Thyroid gland (tissue), 4 donors: ENCODE measurements around the gene MAML3. TPM values are rescaled to one million over a fixed set of nuclear protein-coding genes. Genes with fewer than 3 reads are reported as not detected.

Experiments used
- DNase-seq, 2 donors: peaks; one replicate each; pipeline ENCODE4 v3.0.0-alpha.2; 2019
- H3K27ac ChIP-seq, 3 donors: fragments of 200-600 bp; sonication (generic); 1 replicate in 2 of 3; 2 replicates in 1 of 3; pipeline ENCODE4 v1.5.1; 2016 to 2019; ENCODE audit warnings: mild to moderate bottlenecking in 1 of 3, moderate library complexity in 1 of 3
- H3K27me3 ChIP-seq: fragments of 200-600 bp; sonication (generic); one replicate; pipeline ENCODE4 v1.5.1; 2019
- H3K36me3 ChIP-seq, 2 donors: fragments of 200-600 bp; sonication (generic); one replicate each; pipeline ENCODE4 v1.5.1; 2016 to 2019
- H3K4me1 ChIP-seq, 2 donors: fragments of 200-600 bp; sonication (generic); one replicate each; pipeline ENCODE4 v1.5.1; 2017 to 2019
- H3K4me3 ChIP-seq, 3 donors: fragments of 200-600 bp; sonication (generic); replicated peaks in 1 of 3; 1 replicate in 2 of 3; 2 replicates in 1 of 3; pipeline ENCODE4 v1.5.1; 2016; ENCODE audit warnings: mild to moderate bottlenecking in 1 of 3
- H3K9me3 ChIP-seq: fragments of 200-600 bp; sonication (generic); one replicate; pipeline ENCODE4 v1.5.1; 2017
- CTCF ChIP-seq, 6 experiments: fragments of 200-600 bp in 3 of 6; fragments of 450-650 bp in 3 of 6; sonication (generic) in 3 of 6; IDR thresholded peaks; one replicate each; pipeline ENCODE4 v1.5.1; 2016 to 2019; ENCODE audit warnings: antibody characterized with exemption in 6 of 6, mild to moderate bottlenecking in 2 of 6, inconsistent platforms in 1 of 6, moderate library complexity in 1 of 6
- POLR2A ChIP-seq, 2 donors: fragments of 450-650 bp; IDR thresholded peaks; one replicate each; pipeline ENCODE4 v1.6.1; 2017; ENCODE audit warnings: antibody characterized with exemption in 2 of 2, mild to moderate bottlenecking in 2 of 2, moderate library complexity in 1 of 2
- WGBS, 2 donors: methylation state at CpG; one replicate each; pipeline ENCODE4 v1.1.5; 2017; 5-methylcytosine and 5-hydroxymethylcytosine counted together
- intact Hi-C: fragments of 100-400 bp; cut with DNase I; formaldehyde crosslinking; loops from one replicate; pipeline ENCODE4 v1.15.1; 2023
- total RNA-seq, 4 donors: library from RNA; depleted of rRNA; stranded (reverse); fragments of >200 nt; gene quantifications; one replicate each; pipeline ENCODE4 v1.2.3, GENCODE V29; 2016

The MAML3 gene
- total RNA-seq, 4 donors from 2014 or later, result 5.7 to 14.1 (median 11.4) TPM

- WGBS, 2 donors, result 87 to 90% methylated on average over 4 of the region's 4 CpGs
- DNase-seq, result no peak
- peaks cover 0 to 6% of the 10 kb centered on the region in 2 donors for H3K4me1 ChIP-seq
- H3K4me3 ChIP-seq, result no peak overlapping the region
- no peak for TF ChIP-seq POLR2A (IDR thresholded peaks at IDR 0.05)
- TF ChIP-seq CTCF (IDR thresholded peaks at IDR 0.05), result no peak
- no peak overlapping the region for H3K27ac ChIP-seq
- H3K27me3 ChIP-seq, result no peaks in the 10 kb centered on the region
- no peaks in the 10 kb centered on the region for H3K36me3 ChIP-seq
- H3K9me3 ChIP-seq, result no peaks in the 10 kb centered on the region
- intact Hi-C loops, result no loop called here
These were observed 353.9 kb downstream of the MAML3 start for GRCh38 chr4:139800082-139800481.

GRCh38 chr4:139799615-139800014, 354.4 kb downstream of the MAML3 start:
- DNase-seq, result no peak
- intact Hi-C loops, result no loop called here
- H3K36me3 ChIP-seq, result no peaks in the 10 kb centered on the region
- TF ChIP-seq CTCF (IDR thresholded peaks at IDR 0.05) (no peak), POLR2A (IDR thresholded peaks at IDR 0.05) (no peak)
- H3K9me3 ChIP-seq, result no peaks in the 10 kb centered on the region
- H3K27me3 ChIP-seq, result no peaks in the 10 kb centered on the region
- peaks cover 0 to 6% of the 10 kb centered on the region in 2 donors for H3K4me1 ChIP-seq
- H3K4me3 ChIP-seq, result no peak overlapping the region
- H3K27ac ChIP-seq, result no peak overlapping the region

- H3K9me3 ChIP-seq, result no peaks in the 10 kb centered on the region
- intact Hi-C loops, result no loop called here
- no peaks in the 10 kb centered on the region for H3K36me3 ChIP-seq
- H3K27me3 ChIP-seq, result no peaks in the 10 kb centered on the region
- H3K27ac ChIP-seq, result no peak overlapping the region
- peaks cover 0 to 6% of the 10 kb centered on the region in 2 donors for H3K4me1 ChIP-seq
- TF ChIP-seq POLR2A (IDR thresholded peaks at IDR 0.05) (no peak), CTCF (IDR thresholded peaks at IDR 0.05) (no peak)
- no peak overlapping the region for H3K4me3 ChIP-seq
- no peak for DNase-seq
These were observed 355.5 kb downstream of the MAML3 start for GRCh38 chr4:139798456-139798855.

GRCh38 chr4:139797287-139797686, 356.7 kb downstream of the MAML3 start:
- intact Hi-C loops, result no loop called here
- H3K9me3 ChIP-seq, result no peaks in the 10 kb centered on the region
- H3K4me1 ChIP-seq, result peaks cover 0 to 6% of the 10 kb centered on the region in 2 donors
- no peak overlapping the region for H3K4me3 ChIP-seq
- WGBS, 2 donors, result 98 to 100% methylated on average over 2 of the region's 2 CpGs
- H3K27me3 ChIP-seq, result no peaks in the 10 kb centered on the region
- TF ChIP-seq CTCF (IDR thresholded peaks at IDR 0.05) (no peak), POLR2A (IDR thresholded peaks at IDR 0.05) (no peak)
- DNase-seq, result no peak
- H3K27ac ChIP-seq, result no peak overlapping the region
- H3K36me3 ChIP-seq, result no peaks in the 10 kb centered on the region

GRCh38 chr4:139795527-139796314, 358.3 kb downstream of the MAML3 start:
- no peak for TF ChIP-seq CTCF (IDR thresholded peaks at IDR 0.05)
- intact Hi-C loops, result no loop called here
- Histone ChIP-seq H3K27ac (no peak overlapping the region), H3K27me3 (no peaks in the 10 kb centered on the region), H3K4me1 (peaks cover 0 to 6% of the 10 kb centered on the region in 2 donors), H3K9me3 (no peaks in the 10 kb centered on the region), H3K4me3 (no peak overlapping the region), H3K36me3 (no peaks in the 10 kb centered on the region)
- WGBS, 2 donors, result 82 to 85% methylated on average over 8 of the region's 8 CpGs
- no peak for DNase-seq
